ENCODE measurements around the gene C14orf39.
A peak's percentile ranks its signal among the peaks of the same experiment; 100 is the strongest.

The C14orf39 gene

GRCh38 chr14:60485598-60486251 lies at the start of gene C14orf39:
C14orf39 (minus strand) TSS chr14:60486063; CDS start chr14:60485078, 985 bp downstream.
- DNase-seq, result no peak

- DNase-seq, result no peak
Observed at GRCh38 chr14:60532442-60532841, 46.6 kb upstream of the C14orf39 start.

GRCh38 chr14:60515511-60516289 lies 29.8 kb upstream of the C14orf39 start:
- DNase-seq, result no peak

GRCh38 chr14:60514741-60515491 lies 29.1 kb upstream of the C14orf39 start:
- no peak for DNase-seq

GRCh38 chr14:60514378-60514740 lies 28.5 kb upstream of the C14orf39 start:
- peak; percentile 48 for DNase-seq

- no peak for DNase-seq
Observed at GRCh38 chr14:60512973-60513571, 27.2 kb upstream of the C14orf39 start.

- DNase-seq, result no peak
Observed at GRCh38 chr14:60512126-60512525, 26.3 kb upstream of the C14orf39 start.

- no peak for DNase-seq
Observed at GRCh38 chr14:60510951-60511599, 25.2 kb upstream of the C14orf39 start.

- DNase-seq, result no peak
Observed at GRCh38 chr14:60510254-60510950, 24.5 kb upstream of the C14orf39 start.

- DNase-seq, result no peak
Observed at GRCh38 chr14:60509438-60510253, 23.8 kb upstream of the C14orf39 start.

GRCh38 chr14:60508707-60509437 lies 23.0 kb upstream of the C14orf39 start, which contains the start of gene SIX6:
SIX6 (plus strand) TSS chr14:60509146; CDS start chr14:60509399, 253 bp downstream.
- peak; percentile 69 for DNase-seq

GRCh38 chr14:60508363-60508706 lies 22.5 kb upstream of the C14orf39 start:
- no peak for DNase-seq

- peak; percentile 33 for DNase-seq
Observed at GRCh38 chr14:60506985-60507829, 21.3 kb upstream of the C14orf39 start.

- no peak for DNase-seq
Observed at GRCh38 chr14:60506462-60506984, 20.7 kb upstream of the C14orf39 start.

GRCh38 chr14:60506010-60506409 lies 20.1 kb upstream of the C14orf39 start:
- no peak for DNase-seq

- no peak for DNase-seq
Observed at GRCh38 chr14:60505448-60505847, 19.6 kb upstream of the C14orf39 start.

- DNase-seq, result no peak
Observed at GRCh38 chr14:60502541-60502940, 16.7 kb upstream of the C14orf39 start.

- DNase-seq, result no peak
Observed at GRCh38 chr14:60495946-60496345, 10.1 kb upstream of the C14orf39 start.

- DNase-seq, result no peak
Observed at GRCh38 chr14:60490270-60490669, 4.4 kb upstream of the C14orf39 start.
